ENCODE results near the gene GLP1R. TPM values are rescaled to one million over a fixed set of nuclear protein-coding genes. Genes with fewer than 3 reads are reported as not detected.
A peak's percentile ranks its signal among the peaks of the same experiment; 100 is the strongest.

The GLP1R gene
- total RNA-seq, 2 donors from 2014 or later = 5.7 to 6.9 TPM

GRCh38 chr6:39029156-39030011, 19.2 kb upstream of the GLP1R start:
- Histone ChIP-seq H3K36me3 (replicated peaks in 1 of 2; ENCODE audit: insufficient read depth in 1 of 2, low read depth in 2 of 2) (no peaks in the 10 kb centered on the region), H3K4me3 (no peak overlapping the region), H3K27ac (no peak overlapping the region), H3K27me3 (no peaks in the 10 kb centered on the region), H3K9me3 (no peaks in the 10 kb centered on the region), H3K4me1 (peaks cover 6% of the 10 kb centered on the region)
- WGBS, 2 donors = 77 to 78% methylated on average over 13 of the region's 13 CpGs
- peak; percentile 52 to 74 (median 60) for DNase-seq
- TF ChIP-seq POLR2A (IDR thresholded peaks at IDR 0.05) = no peak
- TF ChIP-seq, protein P1, sequence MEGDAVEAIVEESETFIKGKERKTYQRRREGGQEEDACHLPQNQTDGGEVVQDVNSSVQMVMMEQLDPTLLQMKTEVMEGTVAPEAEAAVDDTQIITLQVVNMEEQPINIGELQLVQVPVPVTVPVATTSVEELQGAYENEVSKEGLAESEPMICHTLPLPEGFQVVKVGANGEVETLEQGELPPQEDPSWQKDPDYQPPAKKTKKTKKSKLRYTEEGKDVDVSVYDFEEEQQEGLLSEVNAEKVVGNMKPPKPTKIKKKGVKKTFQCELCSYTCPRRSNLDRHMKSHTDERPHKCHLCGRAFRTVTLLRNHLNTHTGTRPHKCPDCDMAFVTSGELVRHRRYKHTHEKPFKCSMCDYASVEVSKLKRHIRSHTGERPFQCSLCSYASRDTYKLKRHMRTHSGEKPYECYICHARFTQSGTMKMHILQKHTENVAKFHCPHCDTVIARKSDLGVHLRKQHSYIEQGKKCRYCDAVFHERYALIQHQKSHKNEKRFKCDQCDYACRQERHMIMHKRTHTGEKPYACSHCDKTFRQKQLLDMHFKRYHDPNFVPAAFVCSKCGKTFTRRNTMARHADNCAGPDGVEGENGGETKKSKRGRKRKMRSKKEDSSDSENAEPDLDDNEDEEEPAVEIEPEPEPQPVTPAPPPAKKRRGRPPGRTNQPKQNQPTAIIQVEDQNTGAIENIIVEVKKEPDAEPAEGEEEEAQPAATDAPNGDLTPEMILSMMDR (IDR thresholded peaks at IDR 0.05) = peak; percentile 46 to 75 (median 63)
- intact Hi-C loops (cut with DNase I) = no loop called here
- ATAC-seq = peak; percentile 83

GRCh38 chr6:39035681-39036080, 12.9 kb upstream of the GLP1R start:
- no peak overlapping the region for H3K4me3 ChIP-seq
- H3K4me1 ChIP-seq = no peaks in the 10 kb centered on the region
- DNase-seq (no peak), ATAC-seq (no peak)
- no peaks in the 10 kb centered on the region for H3K9me3 ChIP-seq
- no peak overlapping the region for H3K27ac ChIP-seq
- WGBS, 2 donors = 72 to 73% methylated on average over 9 of the region's 9 CpGs
- TF ChIP-seq POLR2A (IDR thresholded peaks at IDR 0.05) = no peak
- TF ChIP-seq, protein P1 (IDR thresholded peaks at IDR 0.05) = no peak
- intact Hi-C loops (cut with DNase I) = no loop called here
- H3K27me3 ChIP-seq = no peaks in the 10 kb centered on the region
- H3K36me3 ChIP-seq (replicated peaks in 1 of 2; ENCODE audit: insufficient read depth in 1 of 2, low read depth in 2 of 2) = no peaks in the 10 kb centered on the region

GRCh38 chr6:39037082-39037508, 11.5 kb upstream of the GLP1R start:
- no peak for DNase-seq
- H3K9me3 ChIP-seq = no peaks in the 10 kb centered on the region
- WGBS, 2 donors = 48 to 57% methylated on average over 4 of the region's 4 CpGs
- H3K36me3 ChIP-seq (replicated peaks in 1 of 2; ENCODE audit: insufficient read depth in 1 of 2, low read depth in 2 of 2) = no peaks in the 10 kb centered on the region
- no peak for ATAC-seq
- no peak for TF ChIP-seq POLR2A (IDR thresholded peaks at IDR 0.05)
- TF ChIP-seq, protein P1 (IDR thresholded peaks at IDR 0.05) = no peak
- no peak overlapping the region for H3K4me3 ChIP-seq
- intact Hi-C loops (cut with DNase I) = no loop called here
- no peaks in the 10 kb centered on the region for H3K4me1 ChIP-seq
- no peak overlapping the region for H3K27ac ChIP-seq
- no peaks in the 10 kb centered on the region for H3K27me3 ChIP-seq

GRCh38 chr6:39037707-39038106, 10.9 kb upstream of the GLP1R start:
- DNase-seq (no peak), ATAC-seq (no peak)
- Histone ChIP-seq H3K27me3 (no peaks in the 10 kb centered on the region), H3K4me1 (no peaks in the 10 kb centered on the region), H3K27ac (no peak overlapping the region), H3K4me3 (no peak overlapping the region), H3K9me3 (no peaks in the 10 kb centered on the region), H3K36me3 (replicated peaks in 1 of 2; ENCODE audit: insufficient read depth in 1 of 2, low read depth in 2 of 2) (no peaks in the 10 kb centered on the region)
- WGBS, 2 donors = 63 to 67% methylated on average over 6 of the region's 6 CpGs
- intact Hi-C loops (cut with DNase I) = no loop called here
- TF ChIP-seq, protein P1 (IDR thresholded peaks at IDR 0.05) = no peak
- TF ChIP-seq POLR2A (IDR thresholded peaks at IDR 0.05) = no peak
